GM23248 (cell line): ENCODE measurements around the gene TMED5. TPM values are rescaled to one million over a fixed set of nuclear protein-coding genes. Genes with fewer than 3 reads are reported as not detected.

Experiments
- DNase-seq: peaks from one replicate; pipeline ENCODE4 v3.0.0-alpha.2; 2015
- H2AFZ ChIP-seq: fragments of 200-600 bp; sonication (generic); 2 replicates; pipeline ENCODE4 v1.6.1; 2016; ENCODE audit warnings: antibody characterized with exemption
- H3F3A ChIP-seq: fragments of 200-600 bp; sonication (generic); 2 replicates; pipeline ENCODE4 v1.6.1; 2016; ENCODE audit warnings: mild to moderate bottlenecking, antibody characterized with exemption, mixed run types; ENCODE audit not compliant: insufficient read depth
- H3K27ac ChIP-seq: fragments of 200-600 bp; sonication (generic); 2 replicates; pipeline ENCODE4 v1.5.1; 2016; ENCODE audit warnings: mild to moderate bottlenecking
- H3K27me3 ChIP-seq: fragments of 200-600 bp; sonication (generic); replicated peaks from 2 replicates; pipeline ENCODE4 v1.6.1; 2016; ENCODE audit warnings: mild to moderate bottlenecking; ENCODE audit not compliant: insufficient read depth
- H3K36me3 ChIP-seq: fragments of 200-600 bp; sonication (generic); 2 replicates; pipeline ENCODE4 v1.6.1; 2016; ENCODE audit warnings: low read depth, mild to moderate bottlenecking
- H3K4me1 ChIP-seq: fragments of 200-600 bp; sonication (generic); 2 replicates; pipeline ENCODE4 v1.6.1; 2016; ENCODE audit warnings: mild to moderate bottlenecking; ENCODE audit not compliant: insufficient read depth
- H3K4me2 ChIP-seq: fragments of 200-600 bp; sonication (generic); one replicate; pipeline ENCODE4 v1.6.1; 2016; ENCODE audit warnings: mild to moderate bottlenecking; ENCODE audit not compliant: unreplicated experiment
- H3K4me3 ChIP-seq: fragments of 200-600 bp; sonication (generic); 2 replicates; pipeline ENCODE4 v1.5.1; 2016; ENCODE audit warnings: mild to moderate bottlenecking
- H3K79me2 ChIP-seq: fragments of 200-600 bp; sonication (generic); 2 replicates; pipeline ENCODE4 v1.6.1; 2016; ENCODE audit warnings: mild to moderate bottlenecking; ENCODE audit not compliant: insufficient read depth
- H3K9ac ChIP-seq: fragments of 200-600 bp; sonication (generic); 2 replicates; pipeline ENCODE4 v1.6.1; 2016; ENCODE audit warnings: mild to moderate bottlenecking
- H3K9me2 ChIP-seq: fragments of 200-600 bp; sonication (generic); 2 replicates; pipeline ENCODE4 v1.6.1; 2016; ENCODE audit warnings: mixed run types, mild to moderate bottlenecking, moderate library complexity; ENCODE audit not compliant: insufficient read depth
- H3K9me3 ChIP-seq: fragments of 200-600 bp; sonication (generic); one replicate; pipeline ENCODE4 v1.6.1; 2017; ENCODE audit warnings: low read depth
- H4K20me1 ChIP-seq: fragments of 200-600 bp; sonication (generic); 2 replicates; pipeline ENCODE4 v1.6.0; 2016; ENCODE audit not compliant: insufficient read depth
- EZH2 ChIP-seq: fragments of 200-600 bp; sonication (generic); IDR thresholded peaks from 2 replicates; pipeline ENCODE4 v1.6.1; 2018; ENCODE audit warnings: antibody characterized with exemption, mild to moderate bottlenecking; ENCODE audit not compliant: insufficient read depth, poor library complexity, severe bottlenecking
- EZH2phosphoT487 ChIP-seq: fragments of 200-600 bp; sonication (generic); IDR thresholded peaks from 2 replicates; pipeline ENCODE4 v1.6.1; 2018; ENCODE audit warnings: antibody characterized with exemption, moderate library complexity, mild to moderate bottlenecking, low read depth; ENCODE audit not compliant: insufficient read depth
- WGBS, 2 experiments: methylation state at CpG; one replicate each; pipeline ENCODE4 v1.1.6; 2015 to 2017; ENCODE audit warnings: low lambda C conversion rate in 2 of 2, low coverage in 1 of 2; ENCODE audit errors: missing lambda C conversion rate in 2 of 2; 5-methylcytosine and 5-hydroxymethylcytosine counted together
- in situ Hi-C: fragments of 300-500 bp; cut with MboI; formaldehyde crosslinking; loops from 2 replicates; pipeline ENCODE4 v1.15.0; 2020
- polyA plus RNA-seq: library from polyadenylated mRNA; unstranded; fragments of >200 nt; fragmentation: Nextera tagmentation; extraction: Ambion mirVana; gene quantifications from 2 replicates; pipeline ENCODE4 v1.2.1, GENCODE V29; 2016
- small RNA-seq: library from RNA; depleted of rRNA; stranded (forward); fragments of <200 nt; gene quantifications from one replicate; pipeline ENCODE3, GENCODE V24; 2014; ENCODE audit warnings: low read depth, low replicate concordance
- total RNA-seq: library from RNA; depleted of rRNA; stranded (reverse); fragments of >200 nt; shearing (Covaris generic); gene quantifications from 2 replicates; pipeline ENCODE4 v1.2.3, GENCODE V29; 2014; rRNA removed

The TMED5 gene
- total and polyA plus RNA-seq, 2 experiments from 2014 or later: 39.0 to 49.2 TPM

GRCh38 chr1:93108335-93108734, 71.9 kb downstream of the TMED5 start:
- H3K9ac ChIP-seq: no peak overlapping the region
- no peak for TF ChIP-seq EZH2phosphoT487
- no peak for TF ChIP-seq EZH2
- no peak overlapping the region for H2AFZ ChIP-seq
- H3F3A ChIP-seq: 0 out of 2 replicates have a peak, but pooled peaks cover 3% of the 10 kb centered on the region
- no peak for DNase-seq
- peaks cover 100% of the 10 kb centered on the region for H3K79me2 ChIP-seq
- no peak overlapping the region for H3K4me3 ChIP-seq
- no peak overlapping the region for H3K27ac ChIP-seq
- H4K20me1 ChIP-seq: no peaks in the 10 kb centered on the region
- H3K36me3 ChIP-seq: no peaks in the 10 kb centered on the region
- no peaks in the 10 kb centered on the region for H3K27me3 ChIP-seq
- in situ Hi-C loops: no loop called here
- peaks cover 16% of the 10 kb centered on the region for H3K4me1 ChIP-seq
- H3K4me2 ChIP-seq: no peak overlapping the region
- 96 to 99% methylated on average over 2 of the region's 2 CpGs for WGBS, 2 experiments
- H3K9me3 ChIP-seq: no peaks in the 10 kb centered on the region
- no peaks in the 10 kb centered on the region for H3K9me2 ChIP-seq

DNA sequence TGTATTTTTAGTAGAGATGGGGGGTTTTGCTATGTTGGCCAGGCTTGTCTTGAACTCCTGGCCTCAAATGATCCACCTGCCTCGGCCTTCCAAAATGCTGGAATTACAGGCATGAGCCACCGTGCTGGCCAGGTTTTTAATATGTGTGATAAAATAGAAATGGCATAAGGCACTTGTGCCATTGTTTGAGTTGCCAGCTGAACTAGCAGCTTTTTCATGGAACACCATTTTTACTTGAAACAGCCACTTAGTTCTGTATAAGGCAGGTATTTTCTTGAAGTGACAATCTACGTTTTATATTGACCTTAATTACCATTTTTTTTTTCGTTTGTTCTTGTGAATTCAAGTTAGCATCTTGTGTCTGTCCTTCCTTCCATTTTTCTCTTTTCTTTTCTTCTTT, 72.8 kb downstream of the TMED5 start:
- in situ Hi-C loops: no loop called here
- Histone ChIP-seq H3K36me3 (no peaks in the 10 kb centered on the region), H3K9ac (no peak overlapping the region), H3K27ac (no peak overlapping the region), H3K9me3 (no peaks in the 10 kb centered on the region), H3K4me2 (no peak overlapping the region), H3K4me1 (peaks cover 16% of the 10 kb centered on the region), H4K20me1 (peaks cover 1% of the 10 kb centered on the region; the same call in 1 of the 2 replicates), H3K79me2 (peaks cover 98% of the 10 kb centered on the region), H2AFZ (no peak overlapping the region), H3K4me3 (no peak overlapping the region), H3K9me2 (no peaks in the 10 kb centered on the region), H3F3A (0 out of 2 replicates have a peak, but pooled peaks cover 3% of the 10 kb centered on the region), H3K27me3 (no peaks in the 10 kb centered on the region)
- no peak for TF ChIP-seq EZH2
- TF ChIP-seq EZH2phosphoT487: no peak
- 96% methylated on average over 4 of the region's 4 CpGs for WGBS, 2 experiments
- no peak for DNase-seq

DNA sequence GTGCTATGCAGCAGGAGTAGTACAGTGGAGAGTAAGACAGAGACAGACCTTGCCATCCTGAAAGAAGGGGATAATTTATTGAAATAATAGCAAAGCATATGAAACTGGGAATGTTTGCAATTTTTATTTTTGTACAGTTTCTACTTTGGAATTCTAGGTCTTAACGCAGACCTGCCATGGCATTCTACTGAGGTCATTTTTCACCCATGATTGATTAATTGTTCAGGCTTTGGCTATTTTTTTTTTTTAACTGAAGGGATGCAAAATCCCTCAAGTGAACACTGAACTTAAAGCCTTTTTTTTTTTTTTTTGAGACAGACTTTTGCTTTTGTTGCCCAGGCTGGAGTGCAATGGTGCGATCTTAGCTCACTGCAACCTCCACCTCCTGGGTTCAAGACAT, 74.0 kb downstream of the TMED5 start:
- Histone ChIP-seq H2AFZ (no peak overlapping the region), H3K4me1 (peaks cover 7% of the 10 kb centered on the region), H3K4me3 (no peak overlapping the region), H3F3A (no peaks in the 10 kb centered on the region), H4K20me1 (peaks cover 7% of the 10 kb centered on the region; the same call in 1 of the 2 replicates), H3K4me2 (no peak overlapping the region), H3K9ac (no peak overlapping the region), H3K27ac (no peak overlapping the region), H3K79me2 (peaks cover 98% of the 10 kb centered on the region), H3K9me3 (no peaks in the 10 kb centered on the region), H3K36me3 (no peaks in the 10 kb centered on the region), H3K27me3 (no peaks in the 10 kb centered on the region), H3K9me2 (no peaks in the 10 kb centered on the region)
- WGBS, 2 experiments: 89 to 95% methylated on average over 2 of the region's 2 CpGs
- no peak for TF ChIP-seq EZH2
- TF ChIP-seq EZH2phosphoT487: no peak
- DNase-seq: no peak
- in situ Hi-C loops: no loop called here

- in situ Hi-C loops: no loop called here
- Histone ChIP-seq H3K9me3 (no peaks in the 10 kb centered on the region), H3K27me3 (no peaks in the 10 kb centered on the region), H3K79me2 (peaks cover 98% of the 10 kb centered on the region), H3K4me3 (no peak overlapping the region), H3K27ac (no peak overlapping the region), H3K9me2 (no peaks in the 10 kb centered on the region), H3F3A (no peaks in the 10 kb centered on the region), H3K9ac (no peak overlapping the region), H3K4me1 (no peaks in the 10 kb centered on the region), H4K20me1 (peaks cover 11% of the 10 kb centered on the region), H2AFZ (no peak overlapping the region), H3K4me2 (no peak overlapping the region), H3K36me3 (no peaks in the 10 kb centered on the region)
- WGBS, 2 experiments: 73 to 84% methylated on average over 4 of the region's 4 CpGs
- TF ChIP-seq EZH2phosphoT487: no peak
- TF ChIP-seq EZH2: no peak
- no peak for DNase-seq
Observed at GRCh38 chr1:93102142-93102541, 78.1 kb downstream of the TMED5 start.

Small RNA genes lying within 50 kb of the gene (small RNA-seq; reads per million reads assigned to genes)
- not detected for gene AC126124.1

Other genes starting within 250 kb of the TMED5 start
- 22.3 and 26.6 TPM in 2 replicates for gene DIPK1A, start 219.0 kb downstream of the TMED5 start, total RNA-seq
- 49.6 and 51.6 TPM in 2 replicates for gene DIPK1A, start 219.0 kb downstream of the TMED5 start, polyA plus RNA-seq
- 10.9 and 14.1 TPM in 2 replicates for gene MTF2, start 101.1 kb downstream of the TMED5 start, total RNA-seq
- 17.6 and 21.4 TPM in 2 replicates for gene MTF2, start 101.1 kb downstream of the TMED5 start, polyA plus RNA-seq
- 7.8 and 9.7 TPM in 2 replicates for gene CCDC18, start 311 bp upstream of the TMED5 start, total RNA-seq
- gene CCDC18, start 311 bp upstream of the TMED5 start, polyA plus RNA-seq: 5.7 and 8.8 TPM in 2 replicates
- gene DR1, start 165.5 kb upstream of the TMED5 start, total RNA-seq: 49.2 and 68.8 TPM in 2 replicates
- gene DR1, start 165.5 kb upstream of the TMED5 start, polyA plus RNA-seq: 51.0 and 54.5 TPM in 2 replicates